Activated CD4-positive, alpha-beta memory T cell treated with anti-CD3 and anti-CD28 coated beads for 36 hours (primary cell): ENCODE results near the gene CABYR. TPM values are rescaled to one million over a fixed set of nuclear protein-coding genes. Genes with fewer than 3 reads are reported as not detected.

Source experiments
- CTCF ChIA-PET: fragments of 350-600 bp; sonication (Branson Sonifier 250); formaldehyde crosslinking; loops from one replicate; lab custom pipeline; 2021; ENCODE audit warnings: antibody characterized with exemption, inconsistent platforms; lab: Charles Lee
- POLR2A ChIA-PET: fragments of 350-600 bp; sonication (Branson Sonifier 250); formaldehyde crosslinking; loops from one replicate; lab custom pipeline; 2021; ENCODE audit warnings: antibody characterized with exemption; lab: Charles Lee
- DNase-seq: peaks from one replicate; pipeline ENCODE4 v3.0.0-alpha.2; 2020
- H3K27ac Mint-ChIP-seq: one replicate; pipeline ENCODE4 v1.8.0; 2021; ENCODE audit warnings: mixed read lengths
- H3K27me3 Mint-ChIP-seq: one replicate; pipeline ENCODE4 v1.8.0; 2021; ENCODE audit warnings: mixed read lengths
- H3K36me3 Mint-ChIP-seq: one replicate; pipeline ENCODE4 v1.8.0; 2021; ENCODE audit warnings: mixed read lengths
- H3K4me1 Mint-ChIP-seq: one replicate; pipeline ENCODE4 v1.8.0; 2021; ENCODE audit warnings: low read depth, mixed read lengths
- H3K4me3 Mint-ChIP-seq: one replicate; pipeline ENCODE4 v1.8.0; 2021; ENCODE audit warnings: mild to moderate bottlenecking, mixed read lengths
- H3K9me3 Mint-ChIP-seq: one replicate; pipeline ENCODE4 v1.8.0; 2021; ENCODE audit warnings: mixed read lengths
- intact Hi-C: fragments of 100-400 bp; cut with micrococcal nuclease; formaldehyde crosslinking; loops from one replicate; pipeline ENCODE4 v1.15.1; 2023
- total RNA-seq, 2 experiments: library from RNA; stranded (reverse); gene quantifications; one replicate each; pipeline ENCODE4 v1.2.3, GENCODE V29; 2021

The CABYR gene, protein sequence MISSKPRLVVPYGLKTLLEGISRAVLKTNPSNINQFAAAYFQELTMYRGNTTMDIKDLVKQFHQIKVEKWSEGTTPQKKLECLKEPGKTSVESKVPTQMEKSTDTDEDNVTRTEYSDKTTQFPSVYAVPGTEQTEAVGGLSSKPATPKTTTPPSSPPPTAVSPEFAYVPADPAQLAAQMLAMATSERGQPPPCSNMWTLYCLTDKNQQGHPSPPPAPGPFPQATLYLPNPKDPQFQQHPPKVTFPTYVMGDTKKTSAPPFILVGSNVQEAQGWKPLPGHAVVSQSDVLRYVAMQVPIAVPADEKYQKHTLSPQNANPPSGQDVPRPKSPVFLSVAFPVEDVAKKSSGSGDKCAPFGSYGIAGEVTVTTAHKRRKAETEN
- total RNA-seq: 1 to 10 TPM in 1 of 2 experiments, under 1 TPM in 1; 1.00 to 1.4 TPM

DNA sequence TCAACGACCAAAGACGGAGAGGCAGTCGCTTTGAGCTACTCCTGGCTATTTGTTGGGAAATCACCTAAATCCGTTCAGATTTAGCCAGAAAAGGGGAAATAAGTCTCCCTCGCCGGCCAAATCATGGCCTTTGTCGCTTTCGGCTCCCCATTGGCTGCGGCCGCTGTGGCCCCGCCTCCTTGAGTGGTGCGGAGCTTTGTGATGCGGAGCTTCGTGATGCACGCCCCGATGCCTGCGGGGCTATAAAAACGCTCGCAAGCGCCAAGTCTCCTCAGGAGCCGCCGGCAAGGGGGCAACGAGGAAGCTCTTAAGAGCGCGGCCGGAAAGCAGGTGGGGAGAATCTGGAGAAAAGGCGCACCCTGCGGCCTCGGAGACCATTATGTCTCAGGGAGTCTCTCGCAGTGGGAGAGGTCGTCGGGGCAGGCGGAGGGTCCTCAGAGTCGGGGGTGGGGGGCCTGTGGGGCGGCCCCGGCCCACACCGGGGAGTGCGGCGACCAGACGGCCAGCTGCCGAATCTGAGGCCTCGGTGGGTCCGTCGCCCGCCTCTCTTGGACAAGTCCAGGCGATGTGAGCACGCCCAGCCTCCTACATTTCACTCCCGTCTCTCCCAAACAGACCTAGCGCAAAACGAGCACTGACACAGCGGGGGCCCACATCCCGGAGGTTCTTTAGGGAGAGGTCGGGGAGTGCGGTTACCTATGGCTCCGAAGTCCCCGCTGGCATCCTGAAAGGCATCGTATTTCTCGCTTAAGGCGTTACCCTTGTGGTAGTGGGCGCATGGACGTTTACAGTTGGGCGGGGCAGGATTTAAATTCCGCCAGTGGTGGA lies at the start of gene CABYR:
Gene CABYR, plus strand, starts transcription at position 274 of the 828 bp plus-strand sequence. CDS start 4,053 bp downstream, outside the sequence.
- Mint-ChIP-seq H3K36me3 (no peaks in the 10 kb centered on the region), H3K27ac (peak within 1 kb of the TSS; percentile 15), H3K9me3 (no peaks in the 10 kb centered on the region), H3K4me1 (peaks cover 26% of the 10 kb centered on the region), H3K4me3 (peak within 1 kb of the TSS; percentile 85), H3K27me3 (peaks cover 12% of the 10 kb centered on the region)
- ChIA-PET CTCF (interaction anchor here (0.6 to 1.6 kb wide), 4 partner anchors 37 to 376 kb away, joined by 3 to 7 read pairs (median 3); no protein-coding TSS in a partner anchor), POLR2A (interaction anchor here (0.8 to 1.1 kb wide), 2 partner anchors 26 to 54 kb away, joined by 3 read pairs; no protein-coding TSS in a partner anchor)
- intact Hi-C loops: loop anchor here (5.0 kb wide), 1 partner anchor 122 kb away; no protein-coding TSS in a partner anchor
- peak; percentile 85 for DNase-seq

DNA sequence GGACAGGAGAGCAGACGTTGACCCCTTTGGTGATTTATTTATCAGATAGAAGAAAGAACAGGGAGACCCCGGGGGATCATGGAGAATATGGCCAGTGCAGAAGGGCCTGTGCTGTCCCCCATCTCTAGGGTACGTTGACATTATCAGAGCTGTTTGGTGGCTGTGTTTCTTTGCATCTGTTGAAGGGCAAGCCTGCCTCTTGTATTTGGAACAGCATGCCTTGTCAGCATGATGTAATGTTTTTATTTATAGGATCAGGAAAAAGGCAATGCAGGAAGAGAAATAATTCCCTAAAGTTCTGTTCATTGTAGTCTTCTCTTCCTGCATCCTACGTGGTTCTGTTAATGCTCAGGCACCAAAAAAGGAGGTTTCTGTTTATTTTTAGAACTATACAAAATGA lies 49.8 kb upstream of the CABYR start:
- H3K27ac Mint-ChIP-seq: no peak overlapping the region
- intact Hi-C loops: no loop called here
- ChIA-PET CTCF (interaction anchor here (1.8 kb wide), 1 partner anchor 13 kb away, joined by 5 read pairs; no protein-coding TSS in a partner anchor), POLR2A (no interaction called here)
- H3K4me1 Mint-ChIP-seq: peaks cover 34% of the 10 kb centered on the region
- H3K4me3 Mint-ChIP-seq: no peak overlapping the region
- DNase-seq: no peak
- H3K27me3 Mint-ChIP-seq: no peaks in the 10 kb centered on the region
- peaks cover 36% of the 10 kb centered on the region for H3K36me3 Mint-ChIP-seq
- H3K9me3 Mint-ChIP-seq: no peaks in the 10 kb centered on the region

DNA sequence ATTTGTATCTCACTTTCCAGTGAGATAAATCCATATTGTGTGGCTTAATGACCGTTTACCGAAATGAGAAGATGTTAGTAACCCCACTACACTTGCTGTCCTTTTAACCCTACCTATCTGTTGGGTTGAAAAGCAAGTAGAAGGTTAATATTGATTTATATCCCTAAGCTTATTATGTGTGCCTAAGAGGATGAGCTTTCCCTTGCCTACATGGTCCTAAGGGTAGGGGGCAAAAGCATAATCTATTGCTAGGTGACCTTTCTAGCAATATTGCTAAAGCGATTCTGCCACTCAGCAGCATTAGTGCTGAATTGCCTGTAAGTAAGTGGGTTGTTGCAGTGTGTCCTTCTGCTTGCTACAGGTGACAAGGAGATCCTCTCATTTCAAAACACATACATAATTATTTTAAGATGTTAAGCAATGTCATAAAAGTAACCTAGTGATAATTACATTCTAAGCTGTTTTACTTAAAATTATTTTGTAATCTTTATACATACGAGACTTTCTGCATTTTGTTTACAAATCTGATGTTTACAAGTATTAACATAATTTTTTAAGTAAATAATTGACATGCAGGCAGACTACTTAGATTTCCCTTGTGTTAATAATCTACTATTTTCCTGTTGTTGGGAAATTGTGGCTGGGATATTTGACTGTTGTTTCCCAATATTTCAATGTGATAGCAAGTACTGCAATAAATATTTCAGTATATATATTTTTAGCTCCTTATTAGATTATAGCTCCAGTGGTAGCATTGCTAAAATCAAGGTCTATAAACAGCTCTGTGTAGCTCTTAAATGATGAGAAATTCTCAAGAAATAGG lies 49.1 kb upstream of the CABYR start:
- POLR2A ChIA-PET: no interaction called here
- peaks cover 40% of the 10 kb centered on the region for H3K36me3 Mint-ChIP-seq
- H3K27ac Mint-ChIP-seq: no peak overlapping the region
- H3K27me3 Mint-ChIP-seq: no peaks in the 10 kb centered on the region
- peaks cover 40% of the 10 kb centered on the region for H3K4me1 Mint-ChIP-seq
- CTCF ChIA-PET: interaction anchor here (0.7 to 1.8 kb wide), 2 partner anchors 14 to 547 kb away, joined by 4 to 5 read pairs; no protein-coding TSS in a partner anchor
- no peak for DNase-seq
- no peaks in the 10 kb centered on the region for H3K9me3 Mint-ChIP-seq
- intact Hi-C loops: no loop called here
- no peak overlapping the region for H3K4me3 Mint-ChIP-seq

DNA sequence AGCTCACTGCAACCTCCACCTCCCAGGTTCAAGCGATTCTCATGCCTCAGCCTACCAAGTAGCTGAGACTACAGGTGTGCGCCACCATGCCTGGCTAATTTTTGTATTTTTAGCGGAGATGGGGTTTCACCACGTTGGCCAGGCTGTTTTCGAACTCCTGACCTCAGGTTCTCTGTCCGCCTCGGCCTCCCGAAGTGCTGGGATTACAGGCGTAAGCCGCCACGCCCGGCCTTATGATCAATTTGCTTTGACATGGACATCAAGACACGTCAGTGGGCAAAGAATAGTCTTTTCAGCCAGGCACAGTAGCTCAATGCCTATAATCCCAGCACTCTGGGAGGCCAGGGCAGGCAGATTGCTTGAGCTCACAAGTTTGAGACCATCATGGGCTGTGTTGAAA lies 48.0 kb upstream of the CABYR start:
- ChIA-PET POLR2A (no interaction called here), CTCF (interaction anchor here (0.6 kb wide), 1 partner anchor 15 kb away, joined by 5 read pairs; no protein-coding TSS in a partner anchor)
- DNase-seq: no peak
- Mint-ChIP-seq H3K27me3 (no peaks in the 10 kb centered on the region), H3K27ac (peak overlapping the region; percentile 28), H3K4me3 (no peak overlapping the region), H3K9me3 (no peaks in the 10 kb centered on the region), H3K4me1 (peaks cover 38% of the 10 kb centered on the region), H3K36me3 (peaks cover 42% of the 10 kb centered on the region)
- intact Hi-C loops: no loop called here

DNA sequence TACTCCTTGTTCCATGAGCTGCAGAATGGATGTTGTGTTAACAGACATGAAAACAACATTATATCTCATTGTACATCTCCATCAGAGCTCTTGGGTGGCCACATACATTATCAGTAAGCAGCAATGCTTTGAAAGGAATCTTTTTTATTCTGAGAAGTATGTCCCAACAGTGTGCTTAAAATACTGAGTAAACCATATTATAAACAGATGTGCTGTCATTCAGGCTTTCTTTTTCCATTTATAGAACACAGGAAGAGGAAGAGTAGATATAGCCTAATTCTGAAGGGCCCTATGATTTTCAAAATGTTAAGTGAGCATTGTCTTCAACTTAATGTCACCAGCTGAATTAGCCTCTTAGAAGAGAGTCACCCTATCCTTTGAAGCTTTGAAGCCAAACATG lies 44.3 kb upstream of the CABYR start:
- H3K36me3 Mint-ChIP-seq: peaks cover 48% of the 10 kb centered on the region
- H3K27ac Mint-ChIP-seq: peak overlapping the region; percentile 56
- ChIA-PET POLR2A (interaction anchor here (0.6 kb wide), 1 partner anchor 25 kb away, joined by 3 read pairs; no protein-coding TSS in a partner anchor), CTCF (no interaction called here)
- H3K4me3 Mint-ChIP-seq: no peak overlapping the region
- DNase-seq: no peak
- intact Hi-C loops: no loop called here
- no peaks in the 10 kb centered on the region for H3K27me3 Mint-ChIP-seq
- peaks cover 5% of the 10 kb centered on the region for H3K9me3 Mint-ChIP-seq
- peaks cover 32% of the 10 kb centered on the region for H3K4me1 Mint-ChIP-seq

DNA sequence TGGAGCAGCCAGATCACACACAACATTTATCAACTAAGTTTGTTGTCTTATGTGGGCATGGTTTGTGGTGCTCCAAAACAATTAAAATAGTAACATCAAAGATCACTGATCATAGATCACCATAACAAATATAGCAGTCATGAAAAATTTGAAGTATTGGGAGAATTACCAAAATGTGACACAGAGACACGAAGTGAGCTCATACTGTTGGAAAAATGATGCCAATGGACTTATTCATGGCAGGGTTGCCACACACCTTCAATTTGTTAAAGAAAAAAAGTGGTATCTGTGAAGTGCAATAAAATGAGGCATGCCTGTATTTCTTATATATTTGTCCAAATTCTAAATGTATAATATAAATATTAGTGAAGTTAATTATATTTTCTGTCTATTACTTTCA lies 42.9 kb upstream of the CABYR start:
- H3K27me3 Mint-ChIP-seq: no peaks in the 10 kb centered on the region
- peaks cover 5% of the 10 kb centered on the region for H3K9me3 Mint-ChIP-seq
- DNase-seq: no peak
- peaks cover 50% of the 10 kb centered on the region for H3K36me3 Mint-ChIP-seq
- ChIA-PET POLR2A (no interaction called here), CTCF (no interaction called here)
- intact Hi-C loops: no loop called here
- H3K27ac Mint-ChIP-seq: peak overlapping the region; percentile 33
- H3K4me1 Mint-ChIP-seq: peaks cover 39% of the 10 kb centered on the region
- H3K4me3 Mint-ChIP-seq: no peak overlapping the region

DNA sequence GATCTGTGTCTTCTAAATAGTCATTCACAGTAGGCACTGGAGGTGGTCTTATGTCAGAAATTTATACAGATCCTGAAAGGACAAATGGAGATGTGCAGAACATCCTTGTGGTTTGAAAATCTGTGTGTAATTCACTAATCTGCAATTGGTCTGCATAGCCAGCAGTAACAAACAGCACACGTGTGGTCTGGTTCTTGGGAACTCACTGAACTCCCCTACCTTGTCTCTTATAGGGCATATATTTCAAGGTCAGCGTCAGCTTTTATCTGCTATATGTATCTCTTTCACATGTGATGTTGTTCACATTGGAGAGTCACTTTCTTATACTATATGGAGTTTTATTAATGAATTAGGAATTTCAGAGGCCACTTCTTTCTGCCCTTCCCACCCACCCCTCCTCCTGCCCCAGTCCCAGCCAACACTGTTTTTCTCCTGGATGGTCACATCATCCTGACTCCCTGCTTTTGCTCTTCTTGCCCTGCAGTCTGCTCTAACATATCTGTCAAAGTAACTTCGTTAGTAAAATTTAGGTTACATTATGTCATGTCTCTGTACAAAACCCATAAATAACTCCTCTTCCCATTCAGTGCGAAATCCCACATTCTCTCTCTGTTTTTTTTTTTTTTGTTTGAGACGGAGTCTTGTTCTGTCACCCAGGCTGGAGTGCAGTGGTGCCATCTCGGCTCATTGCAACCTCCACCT lies 35.4 kb upstream of the CABYR start:
- H3K27me3 Mint-ChIP-seq: no peaks in the 10 kb centered on the region
- H3K4me3 Mint-ChIP-seq: no peak overlapping the region
- H3K27ac Mint-ChIP-seq: no peak overlapping the region
- peaks cover 17% of the 10 kb centered on the region for H3K36me3 Mint-ChIP-seq
- ChIA-PET CTCF (no interaction called here), POLR2A (interaction anchor here (1.4 kb wide), 1 partner anchor 24 kb away, joined by 4 read pairs; no protein-coding TSS in a partner anchor)
- intact Hi-C loops: no loop called here
- H3K9me3 Mint-ChIP-seq: no peaks in the 10 kb centered on the region
- H3K4me1 Mint-ChIP-seq: peaks cover 27% of the 10 kb centered on the region
- DNase-seq: no peak

DNA sequence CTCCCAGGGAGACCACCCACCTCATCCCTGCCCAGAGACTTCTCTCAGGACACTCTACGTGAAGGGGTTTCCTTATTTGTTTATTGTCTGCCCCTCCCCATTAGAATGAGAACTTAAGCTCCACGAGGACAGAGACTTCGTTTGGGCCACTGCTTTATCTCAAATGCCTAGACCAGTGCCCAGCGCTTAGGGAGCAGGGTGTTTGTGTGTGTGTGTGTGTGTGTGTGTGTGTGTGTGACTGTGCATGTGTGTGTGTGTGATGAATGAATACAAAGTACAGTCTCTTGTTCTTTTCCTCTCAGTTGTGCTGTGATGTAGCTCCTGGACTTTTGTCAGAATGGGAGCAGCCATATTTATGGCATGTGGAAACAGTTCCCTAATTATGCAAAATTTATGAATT lies 34.4 kb upstream of the CABYR start:
- Mint-ChIP-seq H3K27me3 (no peaks in the 10 kb centered on the region), H3K9me3 (no peaks in the 10 kb centered on the region), H3K4me1 (peaks cover 25% of the 10 kb centered on the region), H3K27ac (no peak overlapping the region), H3K36me3 (peaks cover 19% of the 10 kb centered on the region), H3K4me3 (no peak overlapping the region)
- ChIA-PET POLR2A (interaction anchor here (1.4 kb wide), 1 partner anchor 23 kb away, joined by 4 read pairs; no protein-coding TSS in a partner anchor), CTCF (interaction anchor here (1.1 kb wide), 1 partner anchor 24 kb away, joined by 4 read pairs; no protein-coding TSS in a partner anchor)
- no peak for DNase-seq
- intact Hi-C loops: no loop called here

DNA sequence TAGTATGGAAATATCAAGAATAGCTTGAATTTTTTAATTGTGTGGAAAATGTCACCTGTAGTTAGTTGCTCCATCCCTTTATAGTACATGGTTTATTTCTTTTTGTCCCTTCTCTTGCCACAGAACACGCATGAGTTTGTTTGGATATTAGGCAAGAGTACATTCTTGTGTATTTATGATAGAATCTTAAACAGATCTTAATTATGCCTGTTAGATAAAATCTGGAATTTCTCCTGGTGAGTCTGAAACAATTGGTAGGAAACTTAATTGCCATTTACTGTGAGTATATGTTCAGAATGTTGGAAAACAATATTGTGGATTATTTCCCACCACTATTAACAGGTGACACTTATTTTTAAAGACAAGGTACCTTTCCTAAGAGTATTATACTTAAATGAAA lies 30.2 kb upstream of the CABYR start:
- Mint-ChIP-seq H3K4me1 (peaks cover 20% of the 10 kb centered on the region), H3K27ac (peak overlapping the region; percentile 42), H3K27me3 (no peaks in the 10 kb centered on the region), H3K4me3 (no peak overlapping the region), H3K36me3 (peaks cover 12% of the 10 kb centered on the region), H3K9me3 (no peaks in the 10 kb centered on the region)
- intact Hi-C loops: no loop called here
- CTCF ChIA-PET: no interaction called here
- POLR2A ChIA-PET: no interaction called here
- no peak for DNase-seq

DNA sequence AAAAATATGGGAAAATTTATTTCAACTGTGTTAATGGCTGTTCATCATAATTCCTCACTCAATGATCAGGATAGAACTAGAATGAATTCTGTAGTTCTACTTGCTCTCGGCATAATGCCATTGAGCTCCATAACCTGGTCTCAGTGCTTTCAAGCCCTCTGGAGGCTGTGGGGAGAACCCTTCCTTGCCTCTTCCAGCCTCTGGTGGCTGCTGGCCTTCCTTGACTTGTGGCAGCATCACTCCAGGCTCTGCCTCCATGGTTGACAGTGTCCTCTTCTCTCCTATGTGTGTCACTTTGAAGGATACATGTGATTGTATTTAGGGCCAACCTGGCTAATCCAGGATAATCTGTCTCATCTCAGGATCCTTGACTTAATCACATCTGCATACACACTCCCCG lies 26.9 kb upstream of the CABYR start:
- peaks cover 37% of the 10 kb centered on the region for H3K4me1 Mint-ChIP-seq
- POLR2A ChIA-PET: no interaction called here
- no peak overlapping the region for H3K27ac Mint-ChIP-seq
- no peak for DNase-seq
- intact Hi-C loops: loop anchor here (10.0 kb wide), 1 partner anchor 607 kb away; the partner anchor contains the start of gene RMC1
- H3K9me3 Mint-ChIP-seq: no peaks in the 10 kb centered on the region
- CTCF ChIA-PET: interaction anchor here (0.6 to 1.3 kb wide), 4 partner anchors 19 to 905 kb away, joined by 3 to 5 read pairs (median 3); no protein-coding TSS in a partner anchor
- no peaks in the 10 kb centered on the region for H3K27me3 Mint-ChIP-seq
- no peak overlapping the region for H3K4me3 Mint-ChIP-seq
- peaks cover 25% of the 10 kb centered on the region for H3K36me3 Mint-ChIP-seq
